Hypothalamus (tissue), 51 donors: ENCODE data around the gene DRC1.
A peak's percentile ranks its signal among the peaks of the same experiment; 100 is the strongest.

Experiments used
- DNase-seq, 51 donors: peaks; one replicate each; lab custom pipeline; 2025; lab: John Stamatoyannopoulos, UW

DRC1 gene

GRCh38 chr2:26475037-26475436 lies 73.3 kb downstream of the DRC1 start:
- no peak for DNase-seq

- DNase-seq: no peak
Measured at GRCh38 chr2:26475832-26476501, 74.2 kb downstream of the DRC1 start.

- DNase-seq: no peak
Measured at GRCh38 chr2:26477126-26477910, 75.6 kb downstream of the DRC1 start.

- peak in 5 of 51 donors; percentile 6 to 30 (median 14) for DNase-seq
Measured at GRCh38 chr2:26477911-26478253, 76.2 kb downstream of the DRC1 start, which contains the start of gene OTOF. OTOF (minus strand) TSS chr2:26478124.

GRCh38 chr2:26478366-26478765 lies 76.6 kb downstream of the DRC1 start:
- DNase-seq: no peak

GRCh38 chr2:26479131-26479788 lies 77.5 kb downstream of the DRC1 start:
- DNase-seq: no peak

- DNase-seq: no peak
Measured at GRCh38 chr2:26479789-26480565, 78.3 kb downstream of the DRC1 start.

- DNase-seq: no peak
Measured at GRCh38 chr2:26480566-26481423, 79.1 kb downstream of the DRC1 start.

- DNase-seq: no peak
Measured at GRCh38 chr2:26481706-26482105, 80.0 kb downstream of the DRC1 start.

GRCh38 chr2:26482211-26483026 lies 80.7 kb downstream of the DRC1 start:
- DNase-seq: no peak

GRCh38 chr2:26483027-26483326 lies 81.3 kb downstream of the DRC1 start:
- no peak for DNase-seq

- no peak for DNase-seq
Measured at GRCh38 chr2:26483516-26483915, 81.8 kb downstream of the DRC1 start.

- no peak for DNase-seq
Measured at GRCh38 chr2:26483957-26484565, 82.3 kb downstream of the DRC1 start.

- no peak for DNase-seq
Measured at GRCh38 chr2:26484579-26484978, 82.9 kb downstream of the DRC1 start.

GRCh38 chr2:26485099-26485498 lies 83.4 kb downstream of the DRC1 start:
- no peak for DNase-seq

- no peak for DNase-seq
Measured at GRCh38 chr2:26485725-26486418, 84.2 kb downstream of the DRC1 start.

- DNase-seq: no peak
Measured at GRCh38 chr2:26486789-26487188, 85.1 kb downstream of the DRC1 start.

- DNase-seq: no peak
Measured at GRCh38 chr2:26487192-26487591, 85.5 kb downstream of the DRC1 start.
